ENCODE data around the gene AP3B1. TPM values are rescaled to one million over a fixed set of nuclear protein-coding genes. Genes with fewer than 3 reads are reported as not detected.

Gene AP3B1
- total and polyA plus RNA-seq, 8 donors, result 42.4 to 61.2 (median 48.7) TPM

DNA sequence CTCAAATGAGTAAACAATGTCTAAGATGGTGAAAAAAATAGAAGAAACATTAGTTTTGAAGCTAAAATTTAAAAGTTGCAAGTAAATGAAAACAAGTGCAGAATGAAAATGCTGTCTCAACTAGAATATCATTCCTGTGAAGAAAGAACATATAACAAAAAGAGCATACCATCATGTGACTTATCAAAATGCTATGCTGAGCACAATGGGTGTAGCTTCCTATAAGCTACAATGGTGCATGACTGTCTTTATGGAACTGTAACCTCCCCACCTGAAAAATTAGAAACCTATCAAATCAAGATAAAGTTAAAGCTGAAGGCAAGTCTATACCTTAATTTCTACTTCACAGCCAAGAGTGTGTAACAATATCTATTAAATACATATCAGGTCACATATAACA is 192.0 kb downstream of the AP3B1 start:
- H3K4me3 ChIP-seq, result no peak overlapping the region
- H3K9me3 ChIP-seq, result no peaks in the 10 kb centered on the region
- H3K36me3 ChIP-seq, result peaks cover 0 to 35% of the 10 kb centered on the region in 2 donors
- H3K4me1 ChIP-seq, result no peaks in the 10 kb centered on the region
- H3K27me3 ChIP-seq, result no peaks in the 10 kb centered on the region
- no peak overlapping the region for H3K27ac ChIP-seq
- no peak for ATAC-seq
- no peak for TF ChIP-seq CTCF (IDR thresholded peaks at IDR 0.05)
- intact Hi-C loops (cut with DNase I), result no loop called here
- DNase-seq, result no peak

GRCh38 chr5:78095125-78095524 is 199.4 kb downstream of the AP3B1 start:
- no peaks in the 10 kb centered on the region for H3K9me3 ChIP-seq
- DNase-seq, result no peak
- ATAC-seq, result no peak
- H3K4me3 ChIP-seq, result no peak overlapping the region
- H3K27ac ChIP-seq, result no peak overlapping the region
- H3K36me3 ChIP-seq, result peaks cover 0 to 24% of the 10 kb centered on the region in 2 donors
- intact Hi-C loops (cut with DNase I), result no loop called here
- no peaks in the 10 kb centered on the region for H3K4me1 ChIP-seq
- no peak for TF ChIP-seq CTCF (IDR thresholded peaks at IDR 0.05)
- no peaks in the 10 kb centered on the region for H3K27me3 ChIP-seq

GRCh38 chr5:78090002-78090401 is 204.5 kb downstream of the AP3B1 start:
- Histone ChIP-seq H3K4me3 (no peak overlapping the region), H3K9me3 (no peaks in the 10 kb centered on the region), H3K4me1 (no peaks in the 10 kb centered on the region), H3K27me3 (no peaks in the 10 kb centered on the region), H3K27ac (no peak overlapping the region), H3K36me3 (peaks cover 0 to 25% of the 10 kb centered on the region in 2 donors)
- no peak for TF ChIP-seq CTCF (IDR thresholded peaks at IDR 0.05)
- intact Hi-C loops (cut with DNase I), result no loop called here
- DNase-seq (no peak), ATAC-seq (no peak)

DNA sequence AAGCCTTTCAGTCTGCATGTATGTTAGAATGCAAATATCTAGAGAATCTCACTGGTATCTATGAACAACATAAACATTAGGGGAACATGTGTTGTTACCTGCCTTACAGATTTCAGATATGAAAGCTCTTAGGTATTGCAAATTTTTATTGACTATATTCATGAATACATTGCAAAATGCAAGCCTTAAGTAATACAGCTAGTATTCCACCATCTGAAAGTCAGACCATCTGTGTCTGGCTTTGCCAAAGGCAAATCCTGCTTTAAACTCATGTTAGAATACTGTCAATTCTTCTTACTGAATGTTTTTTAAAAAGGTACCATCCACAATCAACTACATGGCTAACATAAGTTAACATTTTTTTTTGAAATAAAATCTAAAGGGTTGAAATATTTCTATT is 215.6 kb downstream of the AP3B1 start:
- DNase-seq (no peak), ATAC-seq (no peak)
- Histone ChIP-seq H3K4me3 (no peak overlapping the region), H3K36me3 (no peaks in the 10 kb centered on the region), H3K4me1 (no peaks in the 10 kb centered on the region), H3K27ac (no peak overlapping the region), H3K27me3 (no peaks in the 10 kb centered on the region), H3K9me3 (no peaks in the 10 kb centered on the region)
- intact Hi-C loops (cut with DNase I), result no loop called here
- no peak for TF ChIP-seq CTCF (IDR thresholded peaks at IDR 0.05)

- no peaks in the 10 kb centered on the region for H3K27me3 ChIP-seq
- no peak for TF ChIP-seq CTCF (IDR thresholded peaks at IDR 0.05)
- ATAC-seq (no peak), DNase-seq (no peak)
- H3K27ac ChIP-seq, result no peak overlapping the region
- H3K9me3 ChIP-seq, result no peaks in the 10 kb centered on the region
- H3K36me3 ChIP-seq, result no peaks in the 10 kb centered on the region
- intact Hi-C loops (cut with DNase I), result no loop called here
- no peak overlapping the region for H3K4me3 ChIP-seq
- H3K4me1 ChIP-seq, result no peaks in the 10 kb centered on the region
Measured at GRCh38 chr5:78077369-78078068, 217.0 kb downstream of the AP3B1 start.

Measured in left lung (tissue), 10 donors.